NOMO-1 treated with dmso at 0.1 percent for 144 hours (cell line): ENCODE measurements around the gene ARHGAP10.

ENCODE experiments used
- DNase-seq: peaks from one replicate; lab custom pipeline; 2025; ENCODE audit not compliant: unreplicated experiment; lab: John Stamatoyannopoulos, UW

ARHGAP10 gene

GRCh38 chr4:148060264-148061140 is 328.6 kb downstream of the ARHGAP10 start:
- no peak for DNase-seq

GRCh38 chr4:148061141-148061481 is 329.2 kb downstream of the ARHGAP10 start:
- no peak for DNase-seq

- no peak for DNase-seq
These were observed 329.9 kb downstream of the ARHGAP10 start for GRCh38 chr4:148061795-148062194.

- no peak for DNase-seq
These were observed 330.5 kb downstream of the ARHGAP10 start for GRCh38 chr4:148062301-148062950.

- DNase-seq, result no peak
These were observed 332.6 kb downstream of the ARHGAP10 start for GRCh38 chr4:148064451-148064850.

- no peak for DNase-seq
These were observed 333.2 kb downstream of the ARHGAP10 start for GRCh38 chr4:148065075-148065474.

GRCh38 chr4:148067301-148067916 is 335.5 kb downstream of the ARHGAP10 start:
- DNase-seq, result no peak

GRCh38 chr4:148068065-148068911 is 336.4 kb downstream of the ARHGAP10 start:
- no peak for DNase-seq

GRCh38 chr4:148069086-148069894 is 337.4 kb downstream of the ARHGAP10 start:
- DNase-seq, result no peak

- DNase-seq, result no peak
These were observed 337.9 kb downstream of the ARHGAP10 start for GRCh38 chr4:148069895-148070178.

GRCh38 chr4:148071009-148071408 is 339.1 kb downstream of the ARHGAP10 start:
- DNase-seq, result no peak

- DNase-seq, result no peak
These were observed 340.9 kb downstream of the ARHGAP10 start for GRCh38 chr4:148072789-148073188.

- no peak for DNase-seq
These were observed 341.5 kb downstream of the ARHGAP10 start for GRCh38 chr4:148073349-148073748.

- no peak for DNase-seq
These were observed 342.6 kb downstream of the ARHGAP10 start for GRCh38 chr4:148074462-148074861.

- no peak for DNase-seq
These were observed 343.6 kb downstream of the ARHGAP10 start for GRCh38 chr4:148075438-148075837.

- no peak for DNase-seq
These were observed 345.1 kb downstream of the ARHGAP10 start for GRCh38 chr4:148076964-148077363.

- DNase-seq, result no peak
These were observed 345.7 kb downstream of the ARHGAP10 start for GRCh38 chr4:148077581-148077980.

- no peak for DNase-seq
These were observed 346.2 kb downstream of the ARHGAP10 start for GRCh38 chr4:148078061-148078460.

- DNase-seq, result no peak
These were observed 348.1 kb downstream of the ARHGAP10 start for GRCh38 chr4:148079961-148080360.

GRCh38 chr4:148081267-148081666 is 349.4 kb downstream of the ARHGAP10 start:
- DNase-seq, result no peak

- DNase-seq, result no peak
These were observed 349.9 kb downstream of the ARHGAP10 start for GRCh38 chr4:148081745-148082144.
